GM19455 (cell line): ENCODE results near the gene ERC1.

ENCODE experiments used
- ATAC-seq: cut with Tn5 transposase; IDR thresholded peaks from one replicate; pipeline ENCODE4 v1.9.1; 2021; ENCODE audit not compliant: unreplicated experiment

Gene ERC1

DNA sequence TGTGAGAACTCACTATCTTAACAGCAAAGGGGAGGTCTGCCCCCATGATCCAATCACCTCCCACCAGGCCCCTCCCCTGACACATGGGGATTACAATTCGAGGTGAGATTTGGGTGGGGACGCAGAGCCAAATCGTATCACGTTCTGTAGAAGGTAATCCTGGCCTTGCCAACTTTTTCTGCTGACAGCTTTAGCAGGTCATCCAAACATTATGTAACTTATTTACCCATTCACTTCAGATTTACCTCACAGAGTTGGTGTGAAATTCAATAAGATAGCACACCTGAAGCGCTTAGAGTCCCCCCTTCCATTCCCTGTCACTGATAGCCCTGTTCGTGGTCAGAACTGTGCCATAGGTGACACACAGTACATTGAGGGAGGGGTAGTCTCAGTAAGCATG, 384.3 kb downstream of the ERC1 start:
- ATAC-seq: no peak

DNA sequence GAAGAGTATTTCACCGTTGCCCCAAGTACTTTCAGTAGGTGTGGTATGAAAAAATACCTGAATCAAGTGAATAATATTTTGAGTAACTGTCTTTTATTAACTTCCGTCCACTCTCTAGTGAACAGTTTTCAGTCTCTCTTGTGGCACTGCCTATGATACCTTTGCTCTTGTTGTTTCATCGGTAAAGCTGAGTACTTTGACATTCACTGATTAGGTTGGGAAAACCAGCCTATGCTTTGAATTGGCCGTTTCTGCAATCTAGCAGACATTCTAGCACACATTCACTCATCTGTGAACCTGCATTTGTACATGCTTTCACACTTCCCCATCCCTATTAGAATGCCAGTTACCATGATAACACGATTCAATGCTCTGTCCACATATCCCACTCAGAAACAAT, 386.1 kb downstream of the ERC1 start:
- no peak for ATAC-seq

DNA sequence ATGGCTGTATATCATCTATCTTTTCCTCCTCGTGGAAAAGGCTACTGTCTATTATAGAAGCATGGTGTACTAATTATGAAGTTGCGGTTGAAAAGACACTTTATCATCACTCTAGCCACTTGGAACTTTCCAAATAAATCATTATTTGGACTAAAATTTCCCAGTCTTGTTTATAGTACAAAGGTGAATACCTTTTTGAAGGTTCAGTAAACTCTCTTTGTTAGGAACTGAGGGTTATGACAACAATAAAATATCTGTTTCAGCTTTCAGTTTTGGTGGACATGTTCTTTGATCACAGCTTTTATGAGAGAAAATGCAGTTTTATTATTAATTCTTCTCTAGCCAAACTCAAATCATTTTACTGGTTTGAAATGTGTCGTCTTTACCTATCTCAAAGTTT, 386.7 kb downstream of the ERC1 start:
- no peak for ATAC-seq

DNA sequence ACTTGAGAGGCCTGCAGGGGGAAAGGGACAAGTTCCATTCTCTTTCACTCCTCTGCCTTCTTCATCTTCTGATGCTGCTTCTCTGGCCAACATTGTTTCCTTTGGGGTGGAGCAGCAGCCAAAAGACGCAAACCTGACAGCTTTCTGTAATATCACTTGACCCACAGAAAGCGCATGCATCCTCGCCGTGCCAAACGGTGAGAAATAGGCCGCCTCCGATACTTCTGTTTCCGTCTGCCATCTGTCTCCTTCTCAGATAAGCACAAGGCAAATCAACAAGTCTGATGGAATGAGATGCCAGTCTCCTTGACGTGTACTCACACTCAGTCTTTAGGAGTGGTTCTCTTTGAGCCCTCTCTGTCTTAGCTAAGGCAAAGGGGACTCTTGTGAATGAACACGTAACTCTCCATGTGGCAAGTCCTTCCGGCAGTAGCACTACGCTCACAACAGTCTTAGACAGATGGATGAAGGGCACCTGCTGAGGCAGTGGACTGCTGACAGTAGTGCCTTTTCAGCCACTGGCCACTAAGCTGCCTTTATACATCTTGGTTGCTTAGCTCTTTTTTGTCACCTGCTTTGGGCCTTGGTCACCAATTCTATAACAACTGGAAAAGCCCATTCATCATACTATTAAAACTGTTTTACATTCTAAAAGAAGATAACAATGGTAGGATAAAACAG, 389.3 kb downstream of the ERC1 start:
- ATAC-seq: no peak

DNA sequence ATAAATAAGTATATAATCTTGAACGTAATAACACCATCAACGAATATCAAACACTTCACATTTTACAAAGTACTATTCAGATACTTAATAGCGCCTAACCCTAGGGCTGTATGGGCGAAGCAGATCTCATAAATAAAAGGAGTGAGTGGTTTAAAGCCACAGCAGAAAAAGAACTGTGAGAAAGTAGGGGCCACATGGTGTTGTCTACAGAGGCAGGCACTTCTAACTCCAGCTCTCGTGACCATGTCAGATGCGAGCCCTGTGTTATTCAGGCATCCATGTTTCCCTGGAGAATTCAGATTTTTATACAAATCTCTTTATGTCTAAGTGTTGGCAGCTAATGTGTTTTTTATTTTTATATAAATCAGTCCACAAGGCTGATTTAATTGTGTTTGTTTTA, 391.1 kb downstream of the ERC1 start:
- no peak for ATAC-seq

DNA sequence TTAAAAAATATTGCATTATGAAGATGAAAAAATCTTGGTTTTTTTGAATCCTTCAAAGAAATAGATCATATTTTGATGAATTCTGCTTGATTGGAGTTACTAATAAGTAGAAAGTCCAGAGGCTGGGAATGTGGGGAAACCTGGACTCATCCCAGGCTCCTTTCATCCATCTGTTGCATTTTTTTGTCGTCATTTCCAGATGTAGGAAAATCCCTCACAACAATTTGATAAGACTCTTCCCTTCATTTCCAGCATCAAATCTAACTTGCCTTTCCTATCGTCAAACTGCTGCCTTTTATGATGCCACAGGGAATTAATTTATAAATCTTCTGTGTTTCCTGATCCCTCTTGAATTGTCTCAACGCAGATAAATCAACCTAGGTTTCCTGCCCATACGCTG, 391.8 kb downstream of the ERC1 start:
- ATAC-seq: no peak

DNA sequence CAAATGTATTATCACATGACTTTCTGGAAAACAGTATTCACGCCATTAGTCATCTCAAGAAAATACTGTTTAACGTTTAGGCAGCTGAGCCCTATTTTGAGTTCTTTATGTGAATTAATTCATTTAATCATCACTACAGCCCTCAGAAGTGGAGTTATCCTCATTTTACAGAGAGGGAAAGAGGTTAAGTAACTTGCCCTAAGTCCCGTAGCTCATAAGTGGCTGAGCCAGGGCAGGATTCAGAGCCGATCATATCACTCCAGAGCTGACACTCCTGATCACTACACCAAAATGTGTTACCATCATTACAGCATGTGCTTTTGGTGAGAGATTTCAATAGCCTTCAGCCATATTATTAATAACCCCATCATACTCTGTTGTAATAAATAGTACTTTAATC, 392.7 kb downstream of the ERC1 start:
- no peak for ATAC-seq

DNA sequence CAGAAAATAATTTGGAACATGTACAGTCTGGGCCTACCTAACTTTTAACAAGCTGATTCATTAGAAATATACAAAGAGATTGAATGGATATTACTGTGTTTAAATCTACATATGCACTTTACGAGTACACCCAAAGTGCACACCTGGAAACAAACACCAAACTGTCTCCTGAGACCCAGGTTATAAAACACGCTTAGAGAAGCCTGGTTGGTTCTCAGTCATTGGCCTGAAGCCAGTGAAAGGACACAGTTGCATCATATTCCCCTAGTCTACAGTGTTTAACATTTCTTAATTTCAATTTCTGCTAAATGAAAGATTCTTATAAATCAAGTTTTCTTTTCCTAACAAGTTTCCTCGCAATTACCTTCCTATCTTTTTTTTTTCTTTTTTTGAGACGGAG, 393.9 kb downstream of the ERC1 start:
- no peak for ATAC-seq

DNA sequence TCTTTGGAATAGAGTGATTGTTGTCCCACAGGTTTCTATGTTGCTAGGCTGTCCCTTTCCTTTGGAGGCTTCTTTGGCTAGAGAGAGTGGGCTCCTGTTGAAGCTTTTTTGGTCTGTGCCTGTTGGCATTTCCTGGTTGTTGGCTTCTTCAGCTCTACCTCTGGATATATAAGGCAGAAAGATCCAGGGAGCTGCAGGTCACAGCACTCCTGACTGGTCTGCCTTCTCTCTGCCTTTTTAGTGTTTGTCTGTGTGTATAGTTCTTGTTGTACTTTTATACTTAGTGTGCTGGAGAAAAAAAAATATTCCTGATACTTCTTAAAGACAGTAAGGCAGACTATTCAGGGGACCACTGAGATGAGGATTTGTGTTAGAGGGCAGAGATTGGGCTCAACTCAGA, 400.7 kb downstream of the ERC1 start:
- no peak for ATAC-seq

DNA sequence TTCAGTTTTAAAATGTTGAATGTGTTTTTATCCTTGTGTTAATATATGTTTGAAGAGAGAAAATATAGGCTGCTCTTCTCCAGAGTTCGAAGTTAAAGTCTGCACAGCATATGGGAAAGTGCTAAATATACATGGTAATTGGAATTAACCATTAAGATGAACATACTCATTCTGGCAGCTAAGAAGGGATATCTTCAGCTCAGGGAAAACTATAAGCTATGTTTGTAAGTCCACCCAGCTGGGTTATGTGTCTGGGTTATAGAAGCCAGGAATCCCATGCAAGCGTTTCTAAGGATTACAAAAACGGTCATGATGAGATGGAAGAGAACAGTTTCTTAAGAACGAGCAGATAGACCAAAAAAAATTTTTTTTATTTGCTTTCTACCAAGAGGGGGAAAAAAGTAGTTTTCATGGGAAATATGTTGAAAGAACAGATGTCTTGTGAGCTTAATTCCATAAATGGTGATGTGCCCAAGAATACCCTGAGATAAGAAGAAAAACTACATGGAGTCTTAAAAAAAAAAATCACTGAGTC, 404.5 kb downstream of the ERC1 start:
- ATAC-seq: no peak

DNA sequence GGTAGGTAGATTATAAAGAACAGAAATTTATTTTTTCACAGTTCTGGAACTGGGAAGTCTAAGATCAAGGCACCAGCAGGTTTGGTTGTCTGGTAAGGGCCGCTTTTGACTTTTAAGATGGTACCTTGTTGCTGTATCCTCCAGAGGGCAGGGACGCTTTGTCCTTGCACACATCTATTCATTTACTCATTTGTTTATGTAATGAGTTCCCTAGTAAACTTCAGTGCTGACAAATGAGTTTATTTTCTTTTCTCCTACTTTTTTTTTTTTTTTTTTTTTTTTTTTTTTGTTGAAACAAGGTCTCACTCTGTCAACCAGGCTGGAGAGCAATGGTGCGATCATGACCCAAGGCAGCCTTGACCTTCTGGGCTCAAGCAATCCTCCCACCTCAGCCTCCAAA, 407.6 kb downstream of the ERC1 start:
- ATAC-seq: no peak

DNA sequence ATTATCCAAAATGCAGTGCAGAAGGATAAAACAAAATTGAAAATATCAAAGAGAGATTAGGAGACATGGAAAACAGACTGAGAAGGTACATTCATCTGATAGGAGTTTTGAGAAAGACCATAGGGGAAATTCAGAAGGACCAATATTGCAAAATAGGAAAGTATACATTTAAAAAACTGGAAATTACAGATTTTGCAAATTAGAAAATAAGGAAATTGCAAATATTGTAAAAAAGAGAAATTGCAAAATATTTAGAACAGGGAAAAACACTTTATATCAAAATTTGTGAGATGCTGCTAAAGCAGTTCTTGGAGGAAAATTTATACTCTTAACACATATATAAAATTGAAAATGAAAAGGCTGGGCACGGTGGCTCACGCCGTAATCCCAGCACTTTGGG, 410.9 kb downstream of the ERC1 start:
- no peak for ATAC-seq

DNA sequence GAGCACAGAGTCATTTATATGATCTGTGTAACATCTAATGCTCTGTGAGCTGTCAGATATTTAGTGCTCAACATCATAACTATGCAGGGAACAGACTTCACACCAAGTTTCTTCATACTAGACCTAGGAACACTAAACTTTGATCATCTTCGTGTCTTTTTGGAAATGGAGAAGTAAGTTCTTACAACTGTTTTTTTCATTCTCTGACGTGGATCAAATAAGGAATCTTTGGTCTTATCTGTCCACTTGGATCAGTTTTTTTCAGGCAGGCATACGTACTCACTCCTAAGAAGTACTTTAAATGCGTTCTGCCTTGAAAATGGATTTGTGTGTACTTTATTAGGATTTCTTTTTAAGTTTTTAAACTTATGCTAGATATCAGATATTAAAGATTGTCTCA, 412.4 kb downstream of the ERC1 start:
- no peak for ATAC-seq

DNA sequence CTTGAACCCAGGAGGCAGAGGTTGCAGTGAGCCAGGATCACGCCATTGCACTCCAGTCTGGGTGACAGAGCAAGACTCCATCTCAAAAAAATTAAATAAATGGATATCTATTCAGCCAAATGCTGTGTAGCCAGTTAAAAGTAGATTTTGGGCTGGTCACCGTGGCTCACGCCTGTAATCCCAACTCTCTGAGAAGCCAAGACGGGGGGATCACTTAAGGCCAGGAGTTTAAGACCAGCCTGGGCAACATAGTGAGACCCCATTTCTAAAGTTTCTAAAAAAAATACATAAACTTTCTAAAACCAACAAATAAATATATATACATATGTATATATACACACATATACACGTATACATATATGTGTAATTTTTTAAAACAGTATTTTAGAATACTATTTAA, 414.6 kb downstream of the ERC1 start:
- ATAC-seq: no peak

DNA sequence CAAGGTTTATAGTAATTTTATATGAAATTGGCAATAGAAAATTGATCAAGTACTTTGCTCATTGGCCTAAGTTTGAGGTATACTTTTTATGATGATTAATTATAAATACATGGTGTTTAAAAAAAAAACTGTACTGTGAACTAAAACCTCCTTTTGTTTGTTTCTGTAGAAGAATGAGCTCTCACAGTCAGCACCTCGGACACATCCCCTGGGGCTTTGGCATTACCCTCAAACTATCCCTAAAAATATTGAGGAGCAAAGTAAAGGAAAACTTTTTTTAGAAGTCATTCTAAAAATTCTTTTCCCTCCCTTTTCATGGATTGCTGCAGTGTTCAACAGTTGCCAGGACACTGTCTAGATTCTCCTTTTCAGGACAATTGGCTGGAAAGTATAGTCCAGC, 419.8 kb downstream of the ERC1 start:
- ATAC-seq: no peak

DNA sequence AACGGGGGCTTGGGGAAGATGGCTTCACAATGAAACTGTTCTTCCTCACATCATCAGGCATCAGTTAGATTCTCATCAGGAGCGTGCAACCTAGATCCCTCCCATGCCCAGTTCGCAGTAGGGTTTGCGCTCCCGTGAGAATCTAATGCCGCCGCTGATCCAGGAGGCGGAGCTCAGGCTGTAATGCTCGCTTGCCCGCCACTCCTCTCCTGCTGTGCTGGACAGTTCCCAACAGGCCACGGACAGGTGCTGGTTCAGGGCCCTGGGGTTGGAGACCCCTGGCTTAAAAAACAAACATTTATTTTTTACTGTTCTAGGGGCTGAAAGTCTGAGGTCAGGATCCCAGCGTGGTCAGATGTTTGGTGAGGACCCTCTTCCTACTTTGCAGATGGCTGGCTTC, 422.9 kb downstream of the ERC1 start:
- no peak for ATAC-seq

DNA sequence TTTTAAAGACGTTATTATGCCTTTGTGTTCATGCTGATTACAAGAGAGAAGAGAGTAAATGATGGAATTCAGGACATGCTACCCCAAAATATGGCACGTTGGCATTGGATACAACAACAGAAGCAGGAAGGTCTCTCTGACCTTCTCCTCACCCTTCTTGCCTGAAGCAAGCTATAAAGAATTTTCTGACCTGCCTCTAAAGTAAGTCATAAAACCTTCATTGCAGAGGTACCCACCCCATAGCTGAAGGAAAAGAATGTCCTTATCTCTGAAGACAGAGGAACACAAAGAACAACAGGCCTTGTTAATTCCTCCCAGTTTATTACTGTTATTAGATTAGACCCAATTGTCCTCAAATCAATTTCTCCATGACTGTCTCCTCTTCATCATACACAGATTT, 427.1 kb downstream of the ERC1 start:
- ATAC-seq: no peak

DNA sequence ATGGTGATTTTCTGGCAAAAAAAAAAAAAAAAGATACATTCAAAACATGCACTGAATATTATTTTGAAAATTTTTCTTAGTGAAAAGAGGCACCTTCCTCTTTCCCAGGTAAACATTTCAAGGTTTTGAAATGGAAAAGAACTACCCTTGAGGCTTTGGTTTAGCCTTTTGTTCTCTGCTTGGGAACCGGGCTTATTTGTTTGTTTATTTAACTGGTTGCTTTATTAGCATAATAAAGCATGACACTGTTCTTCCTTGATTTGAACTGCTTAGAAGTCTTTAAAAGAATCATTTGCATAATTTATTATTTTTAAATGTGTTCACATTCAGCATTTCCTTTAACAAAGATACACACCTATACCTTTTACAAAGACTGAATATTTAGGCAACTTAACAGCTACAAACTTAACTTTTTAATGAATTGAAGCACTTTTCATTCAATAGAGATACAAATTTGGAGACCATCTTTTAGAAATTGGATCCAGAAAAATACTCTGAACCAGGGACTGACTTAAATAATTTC, 428.9 kb downstream of the ERC1 start:
- no peak for ATAC-seq

DNA sequence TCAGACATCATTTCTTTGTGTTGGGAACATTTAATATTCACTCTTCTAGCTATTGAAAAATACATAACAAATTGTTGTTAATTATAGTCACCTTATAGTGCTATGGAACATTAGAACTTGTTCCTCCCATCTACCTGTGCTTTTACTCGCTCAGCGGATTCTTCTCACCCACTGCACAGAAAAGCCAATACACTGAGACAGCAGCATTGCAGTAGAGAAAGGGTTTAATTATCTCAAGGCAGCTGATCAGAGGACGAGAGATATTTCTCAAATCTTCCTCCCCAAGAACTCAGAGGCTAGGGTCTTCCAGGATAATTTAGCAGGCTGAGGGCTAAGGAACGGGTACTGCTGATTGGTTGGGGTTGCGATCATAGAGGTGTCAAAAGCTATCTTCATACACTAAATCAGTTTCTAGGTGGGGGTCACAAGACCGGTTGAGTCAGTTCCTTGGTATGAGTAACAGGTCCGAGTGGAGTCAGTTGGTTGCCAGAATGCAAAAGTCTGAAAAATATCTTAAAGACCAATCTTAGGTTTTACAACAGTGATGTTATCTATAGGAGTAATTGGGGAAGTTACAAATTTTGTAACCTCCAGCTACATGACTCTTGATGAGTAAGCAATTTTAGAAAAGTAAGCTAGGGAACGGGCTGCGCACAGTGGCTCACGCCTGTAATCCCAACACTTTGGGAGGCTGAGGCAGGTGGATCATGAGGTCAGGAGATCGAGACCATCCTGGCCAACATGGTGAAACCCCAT, 430.2 kb downstream of the ERC1 start:
- no peak for ATAC-seq

DNA sequence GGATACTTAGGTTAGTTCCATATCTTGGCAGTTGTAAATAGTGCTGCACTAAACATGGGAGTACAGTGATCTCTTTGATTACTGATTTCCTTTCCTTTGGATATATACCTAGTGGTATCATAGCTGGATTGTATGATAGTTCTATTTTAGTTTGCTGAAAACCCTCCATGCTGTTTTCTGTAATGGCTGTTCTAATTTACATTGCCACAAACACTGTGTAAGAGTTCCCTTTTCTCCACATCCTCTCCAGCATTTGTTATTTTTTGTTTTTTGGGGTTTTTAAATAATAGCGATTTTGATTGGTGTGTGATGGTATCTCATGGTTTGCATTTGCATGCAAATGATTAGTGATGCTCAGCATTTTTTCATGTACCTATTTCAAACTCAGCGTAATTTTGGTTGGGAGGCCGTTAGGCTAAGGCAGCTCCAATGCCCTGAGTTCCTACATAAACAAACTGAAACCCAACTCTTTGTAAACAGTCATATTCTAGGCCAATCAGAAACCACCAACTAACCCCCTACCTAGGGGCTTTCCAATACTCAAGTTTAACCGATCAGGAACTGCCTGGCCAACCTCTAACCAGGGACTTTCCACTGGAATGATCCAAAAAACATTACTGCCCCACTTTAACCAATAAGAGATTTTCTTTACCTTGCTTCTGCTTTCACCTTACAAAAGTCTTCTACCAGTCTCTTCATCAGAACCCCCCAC, 431.7 kb downstream of the ERC1 start:
- no peak for ATAC-seq

DNA sequence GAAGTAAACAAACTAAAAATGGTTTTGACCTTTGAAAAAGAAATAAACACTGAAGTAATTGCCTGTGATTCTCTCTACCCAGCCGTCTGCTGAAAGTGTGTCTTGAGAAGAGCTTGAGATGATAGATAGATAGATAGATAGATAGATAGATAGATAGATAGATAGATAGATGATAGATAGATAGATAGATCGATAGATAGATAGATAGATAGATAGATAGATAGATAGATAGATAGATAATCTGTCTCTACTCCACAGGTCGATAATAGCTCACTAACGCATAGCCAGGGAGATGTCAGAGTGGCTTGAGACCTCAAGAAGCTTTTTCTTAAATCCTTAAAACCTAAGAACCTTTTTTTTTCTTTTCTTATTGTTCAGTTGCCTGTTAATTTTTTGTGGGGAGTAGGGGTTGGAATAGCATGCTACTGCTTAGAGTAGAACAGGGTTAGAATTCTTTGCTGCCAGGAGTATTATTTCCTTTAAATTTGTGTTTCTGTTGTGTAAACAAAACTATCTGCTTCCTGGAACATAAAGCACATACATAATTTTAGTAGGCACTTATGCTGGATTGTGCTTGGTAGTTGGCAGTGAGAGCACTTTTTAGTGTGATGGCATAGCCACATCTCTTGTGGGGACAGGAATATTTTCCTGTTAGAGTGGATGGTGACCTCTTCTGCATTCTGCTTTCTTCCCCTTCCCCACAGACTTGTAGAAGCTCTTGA, 433.8 kb downstream of the ERC1 start:
- no peak for ATAC-seq
